IMR-90 (cell line): ENCODE data around the gene CD44.

Source experiments
- BHLHE40 ChIP-seq: fragments of 150-350 bp; IDR thresholded peaks from 2 replicates; pipeline ENCODE4 v1.6.1; 2016; ENCODE audit warnings: mild to moderate bottlenecking, low read depth, low read length
- CHD1 ChIP-seq: IDR thresholded peaks from 2 replicates; pipeline ENCODE4 v1.6.1; 2012; ENCODE audit warnings: low read depth, low read length, improper control_type of control experiment
- CTCF ChIP-seq: conservative IDR thresholded peaks from 2 replicates; pipeline ENCODE4 v1.5.1; 2012; ENCODE audit warnings: mild to moderate bottlenecking, low read depth, low read length, improper control_type of control experiment
- MAFK ChIP-seq: IDR thresholded peaks from 2 replicates; pipeline ENCODE4 v1.6.1; 2012; ENCODE audit warnings: low read depth, low read length, improper control_type of control experiment
- POLR2A ChIP-seq: IDR thresholded peaks from 2 replicates; pipeline ENCODE4 v1.6.1; 2012; ENCODE audit warnings: mild to moderate bottlenecking, low read depth, low read length
- RAD21 ChIP-seq: IDR thresholded peaks from 2 replicates; pipeline ENCODE4 v1.6.1; 2012; ENCODE audit warnings: low read length, improper control_type of control experiment
- USF2 ChIP-seq: fragments of 150-350 bp; IDR thresholded peaks from 2 replicates; pipeline ENCODE4 v1.6.1; 2017; ENCODE audit warnings: mild to moderate bottlenecking, antibody characterized with exemption, low read length, low read depth

GRCh38 chr11:35144806-35145205, 5.8 kb downstream of the CD44 start:
- no peak for TF ChIP-seq CTCF
- TF ChIP-seq CHD1 = no peak
- no peak for TF ChIP-seq RAD21
- TF ChIP-seq MAFK = no peak
- TF ChIP-seq BHLHE40 = no peak
- TF ChIP-seq POLR2A = no peak
- TF ChIP-seq USF2 = no peak
